ENCODE data around the gene EHMT1. TPM values are rescaled to one million over a fixed set of nuclear protein-coding genes. Genes with fewer than 3 reads are reported as not detected.

EHMT1 gene
- total RNA-seq, 1 donor = 56.6 TPM

GRCh38 chr9:137788561-137789294 is 169.9 kb downstream of the EHMT1 start:
- Histone ChIP-seq H3K9me3 (ENCODE audit: low read depth, low read length) (no peaks in the 10 kb centered on the region), H3K4me3 (ENCODE audit: low read length) (no peak overlapping the region), H3K27me3 (ENCODE audit: insufficient read depth, low read length) (no peaks in the 10 kb centered on the region), H3K4me1 (ENCODE audit: insufficient read depth, low read length) (no peaks in the 10 kb centered on the region)

GRCh38 chr9:137789295-137789895 is 170.6 kb downstream of the EHMT1 start:
- Histone ChIP-seq H3K4me1 (ENCODE audit: insufficient read depth, low read length) (no peaks in the 10 kb centered on the region), H3K9me3 (ENCODE audit: low read depth, low read length) (no peaks in the 10 kb centered on the region), H3K27me3 (ENCODE audit: insufficient read depth, low read length) (no peaks in the 10 kb centered on the region), H3K4me3 (ENCODE audit: low read length) (no peak overlapping the region)

- Histone ChIP-seq H3K4me3 (ENCODE audit: low read length) (no peak overlapping the region), H3K4me1 (ENCODE audit: insufficient read depth, low read length) (no peaks in the 10 kb centered on the region), H3K27me3 (ENCODE audit: insufficient read depth, low read length) (no peaks in the 10 kb centered on the region), H3K9me3 (ENCODE audit: low read depth, low read length) (no peaks in the 10 kb centered on the region)
These were observed 173.1 kb downstream of the EHMT1 start for GRCh38 chr9:137791947-137792346.

GRCh38 chr9:137793196-137793841 is 174.5 kb downstream of the EHMT1 start:
- Histone ChIP-seq H3K4me1 (ENCODE audit: insufficient read depth, low read length) (no peaks in the 10 kb centered on the region), H3K4me3 (ENCODE audit: low read length) (no peak overlapping the region), H3K27me3 (ENCODE audit: insufficient read depth, low read length) (no peaks in the 10 kb centered on the region), H3K9me3 (ENCODE audit: low read depth, low read length) (no peaks in the 10 kb centered on the region)

- Histone ChIP-seq H3K4me1 (ENCODE audit: insufficient read depth, low read length) (no peaks in the 10 kb centered on the region), H3K27me3 (ENCODE audit: insufficient read depth, low read length) (no peaks in the 10 kb centered on the region), H3K9me3 (ENCODE audit: low read depth, low read length) (no peaks in the 10 kb centered on the region), H3K4me3 (ENCODE audit: low read length) (no peak overlapping the region)
These were observed 176.4 kb downstream of the EHMT1 start for GRCh38 chr9:137795156-137795666.

- Histone ChIP-seq H3K9me3 (ENCODE audit: low read depth, low read length) (no peaks in the 10 kb centered on the region), H3K4me1 (ENCODE audit: insufficient read depth, low read length) (no peaks in the 10 kb centered on the region), H3K4me3 (ENCODE audit: low read length) (no peak overlapping the region), H3K27me3 (ENCODE audit: insufficient read depth, low read length) (no peaks in the 10 kb centered on the region)
These were observed 178.7 kb downstream of the EHMT1 start for GRCh38 chr9:137797206-137798120.

- H3K4me3 ChIP-seq (ENCODE audit: low read length) = no peak overlapping the region
- H3K4me1 ChIP-seq (ENCODE audit: insufficient read depth, low read length) = no peaks in the 10 kb centered on the region
- H3K27me3 ChIP-seq (ENCODE audit: insufficient read depth, low read length) = no peaks in the 10 kb centered on the region
These were observed 179.3 kb downstream of the EHMT1 start for GRCh38 chr9:137798142-137798541.

GRCh38 chr9:137798901-137799629 is 180.3 kb downstream of the EHMT1 start:
- no peaks in the 10 kb centered on the region for H3K9me3 ChIP-seq (ENCODE audit: low read depth, low read length)
- H3K27me3 ChIP-seq (ENCODE audit: insufficient read depth, low read length) = no peaks in the 10 kb centered on the region
- no peaks in the 10 kb centered on the region for H3K4me1 ChIP-seq (ENCODE audit: insufficient read depth, low read length)
- H3K4me3 ChIP-seq (ENCODE audit: low read length) = no peak overlapping the region

More at GRCh38 chr9:137798142-137798541, 179.3 kb downstream of the EHMT1 start:
- H3K9me3 ChIP-seq (ENCODE audit: low read depth, low read length) = no peaks in the 10 kb centered on the region

GRCh38 chr9:137799630-137799983 is 180.8 kb downstream of the EHMT1 start:
- Histone ChIP-seq H3K4me3 (ENCODE audit: low read length) (no peak overlapping the region), H3K4me1 (ENCODE audit: insufficient read depth, low read length) (no peaks in the 10 kb centered on the region), H3K27me3 (ENCODE audit: insufficient read depth, low read length) (no peaks in the 10 kb centered on the region), H3K9me3 (ENCODE audit: low read depth, low read length) (no peaks in the 10 kb centered on the region)

- H3K4me1 ChIP-seq (ENCODE audit: insufficient read depth, low read length) = no peaks in the 10 kb centered on the region
- H3K4me3 ChIP-seq (ENCODE audit: low read length) = no peak overlapping the region
- no peaks in the 10 kb centered on the region for H3K9me3 ChIP-seq (ENCODE audit: low read depth, low read length)
- H3K27me3 ChIP-seq (ENCODE audit: insufficient read depth, low read length) = no peaks in the 10 kb centered on the region
These were observed 181.6 kb downstream of the EHMT1 start for GRCh38 chr9:137800196-137801022.

GRCh38 chr9:137801023-137801319 is 182.2 kb downstream of the EHMT1 start:
- Histone ChIP-seq H3K4me1 (ENCODE audit: insufficient read depth, low read length) (no peaks in the 10 kb centered on the region), H3K9me3 (ENCODE audit: low read depth, low read length) (no peaks in the 10 kb centered on the region), H3K4me3 (ENCODE audit: low read length) (no peak overlapping the region), H3K27me3 (ENCODE audit: insufficient read depth, low read length) (no peaks in the 10 kb centered on the region)

- no peaks in the 10 kb centered on the region for H3K9me3 ChIP-seq (ENCODE audit: low read depth, low read length)
- H3K4me1 ChIP-seq (ENCODE audit: insufficient read depth, low read length) = no peaks in the 10 kb centered on the region
- H3K4me3 ChIP-seq (ENCODE audit: low read length) = no peak overlapping the region
- H3K27me3 ChIP-seq (ENCODE audit: insufficient read depth, low read length) = no peaks in the 10 kb centered on the region
These were observed 183.2 kb downstream of the EHMT1 start for GRCh38 chr9:137802021-137802420.

GRCh38 chr9:137802521-137803243 is 183.9 kb downstream of the EHMT1 start:
- no peaks in the 10 kb centered on the region for H3K27me3 ChIP-seq (ENCODE audit: insufficient read depth, low read length)
- H3K9me3 ChIP-seq (ENCODE audit: low read depth, low read length) = no peaks in the 10 kb centered on the region
- no peak overlapping the region for H3K4me3 ChIP-seq (ENCODE audit: low read length)
- H3K4me1 ChIP-seq (ENCODE audit: insufficient read depth, low read length) = peaks cover 3% of the 10 kb centered on the region

Data from mononuclear cell (primary cell).